SK-N-SH (cell line): ENCODE results near the gene MYOZ2. TPM values are rescaled to one million over a fixed set of nuclear protein-coding genes. Genes with fewer than 3 reads are reported as not detected.

Source experiments
- CTCF ChIA-PET: fragments of 300-600, 350-600 bp; formaldehyde crosslinking; extraction: SDS; loops from one replicate; lab custom pipeline; 2021; lab: Yijun Ruan, JAX
- POLR2A ChIA-PET: fragments of 350-600 bp; sonication (Branson Sonifier 250); formaldehyde crosslinking; extraction: SDS; loops from one replicate; lab custom pipeline; 2020; ENCODE audit warnings: antibody characterized with exemption, inconsistent platforms; lab: Yijun Ruan, JAX
- DNase-seq: peaks from one replicate; pipeline ENCODE4 v3.0.0; 2012
- H2AFZ ChIP-seq: fragments of 200-600 bp; sonication (generic); 2 replicates; pipeline ENCODE4 v1.8.1; 2016; ENCODE audit warnings: antibody characterized with exemption, mild to moderate bottlenecking, low read depth
- H3F3A ChIP-seq: fragments of 200-600 bp; sonication (generic); replicated peaks from 2 replicates; pipeline ENCODE3; 2016; ENCODE audit warnings: antibody characterized with exemption, mild to moderate bottlenecking; ENCODE audit not compliant: insufficient read depth
- H3K27ac ChIP-seq, 2 experiments: fragments of 200-500 bp in 1 of 2; fragments of 200-600 bp in 1 of 2; sonication (Bioruptor generic) in 1 of 2; sonication (generic), shearing (Covaris generic) in 1 of 2; 2 replicates each; pipeline versions ENCODE4 v1.5.1 to v1.6.1; 2014 to 2016; ENCODE audit warnings: low read depth in 2 of 2, inconsistent platforms in 1 of 2, low read length in 1 of 2, mild to moderate bottlenecking in 1 of 2, mixed read lengths in 1 of 2
- H3K27me3 ChIP-seq: fragments of 200-600 bp; sonication (generic), shearing (Covaris generic); 2 replicates; pipeline ENCODE4 v1.6.1; 2016; ENCODE audit warnings: mixed run types; ENCODE audit not compliant: insufficient read depth
- H3K36me3 ChIP-seq, 2 experiments: fragments of 200-500 bp in 1 of 2; fragments of 200-600 bp in 1 of 2; sonication (Bioruptor generic) in 1 of 2; sonication (generic) in 1 of 2; replicated peaks in 1 of 2; 2 replicates each; pipeline versions ENCODE3 to v1.5.1; 2014 to 2016; ENCODE audit warnings: low read length in 1 of 2, mild to moderate bottlenecking in 1 of 2; ENCODE audit not compliant: insufficient read depth in 2 of 2, control insufficient read depth in 1 of 2
- H3K4me1 ChIP-seq, 2 experiments: fragments of 200-500 bp in 1 of 2; fragments of 200-600 bp in 1 of 2; sonication (Bioruptor generic) in 1 of 2; sonication (generic), shearing (Covaris generic) in 1 of 2; 2 replicates each; pipeline versions ENCODE4 v1.5.1 to v1.6.1; 2014 to 2016; ENCODE audit warnings: low read depth in 1 of 2, low read length in 1 of 2, mixed run types in 1 of 2; ENCODE audit not compliant: insufficient read depth in 2 of 2, control insufficient read depth in 1 of 2
- H3K4me2 ChIP-seq: fragments of 200-600 bp; sonication (generic), shearing (Covaris generic); 2 replicates; pipeline ENCODE4 v1.6.1; 2017; ENCODE audit warnings: mixed run types
- H3K4me3 ChIP-seq, 2 experiments: fragments of 200-500 bp in 1 of 2; fragments of 200-600 bp in 1 of 2; sonication (Bioruptor generic) in 1 of 2; sonication (generic), shearing (Covaris generic) in 1 of 2; 2 replicates each; pipeline versions ENCODE4 v1.5.1 to v1.8.1; 2014 to 2016; ENCODE audit warnings: low read depth in 2 of 2, inconsistent platforms in 1 of 2, low read length in 1 of 2, mild to moderate bottlenecking in 1 of 2, mixed read lengths in 1 of 2, moderate library complexity in 1 of 2
- H3K79me2 ChIP-seq: fragments of 200-600 bp; sonication (generic); 2 replicates; pipeline ENCODE4 v1.8.1; 2017; ENCODE audit warnings: mild to moderate bottlenecking; ENCODE audit not compliant: insufficient read depth
- H3K9ac ChIP-seq: fragments of 200-600 bp; sonication (generic); 2 replicates; pipeline ENCODE4 v1.6.1; 2017; ENCODE audit warnings: mixed run types
- H3K9me2 ChIP-seq: fragments of 200-600 bp; sonication (generic); 2 replicates; pipeline ENCODE4 v1.6.1; 2017; ENCODE audit warnings: mixed run types
- H3K9me3 ChIP-seq: fragments of 200-600 bp; sonication (generic); 2 replicates; pipeline ENCODE4 v1.6.1; 2017; ENCODE audit warnings: mixed run types, mild to moderate bottlenecking, moderate library complexity
- H4K20me1 ChIP-seq: fragments of 200-600 bp; sonication (generic); 2 replicates; pipeline ENCODE4 v1.6.1; 2017; ENCODE audit warnings: mild to moderate bottlenecking, mixed run types; ENCODE audit not compliant: insufficient read depth
- CHD2 ChIP-seq: fragments of 150-350 bp; IDR thresholded peaks from 2 replicates; pipeline ENCODE4 v1.6.1; 2018; ENCODE audit warnings: low read length; ENCODE audit not compliant: partially characterized antibody
- FOXJ3 ChIP-seq: sonication (generic); formaldehyde crosslinking; IDR thresholded peaks from 2 replicates; pipeline ENCODE4 v1.5.1; 2020; ENCODE audit warnings: mild to moderate bottlenecking, missing genetic modification reagents
- FOXM1 ChIP-seq: IDR thresholded peaks from 2 replicates; pipeline ENCODE4 v1.4.0; 2012; ENCODE audit warnings: low read depth, mild to moderate bottlenecking
- IRF3 ChIP-seq: fragments of 150-350 bp; IDR thresholded peaks from 2 replicates; pipeline ENCODE4 v1.6.1; 2016; ENCODE audit warnings: mild to moderate bottlenecking, low read depth, low read length
- JUND ChIP-seq: IDR thresholded peaks from 2 replicates; pipeline ENCODE4 v1.4.0; 2012
- MAX ChIP-seq: IDR thresholded peaks from 2 replicates; pipeline ENCODE4 v1.4.0; 2012; ENCODE audit warnings: low read depth
- MEF2A ChIP-seq: IDR thresholded peaks from 2 replicates; pipeline ENCODE4 v1.4.0; 2012; ENCODE audit warnings: low read depth, borderline replicate concordance
- NRF1 ChIP-seq: IDR thresholded peaks from 2 replicates; pipeline ENCODE4 v1.6.1; 2012; ENCODE audit warnings: low read depth, mild to moderate bottlenecking, low read length
- PBX3 ChIP-seq: IDR thresholded peaks from 2 replicates; pipeline ENCODE4; 2012
- POLR2AphosphoS5 ChIP-seq: IDR thresholded peaks from 2 replicates; pipeline ENCODE4 v1.6.1; 2012; ENCODE audit warnings: low read depth, low read length
- RAD21 ChIP-seq: IDR thresholded peaks from 2 replicates; pipeline ENCODE4 v1.6.1; 2012; ENCODE audit warnings: mild to moderate bottlenecking, low read length
- RCOR1 ChIP-seq: fragments of 150-350 bp; IDR thresholded peaks from 2 replicates; pipeline ENCODE4 v1.6.1; 2017; ENCODE audit warnings: antibody characterized with exemption, low read length
- RFX5 ChIP-seq: IDR thresholded peaks from 2 replicates; pipeline ENCODE4 v1.6.1; 2012; ENCODE audit warnings: mild to moderate bottlenecking, improper control_type of control experiment, low read length
- RXRA ChIP-seq: IDR thresholded peaks from 2 replicates; pipeline ENCODE4 v1.4.0; 2012; ENCODE audit warnings: low read depth, mild to moderate bottlenecking, borderline replicate concordance
- SIN3A ChIP-seq: IDR thresholded peaks from 2 replicates; pipeline ENCODE4 v1.6.1; 2012; ENCODE audit warnings: low read depth, mild to moderate bottlenecking, low read length, moderate library complexity, borderline replicate concordance
- SMC3 ChIP-seq: IDR thresholded peaks from 2 replicates; pipeline ENCODE4 v1.6.1; 2012; ENCODE audit warnings: low read depth, low read length, improper control_type of control experiment
- TEAD4 ChIP-seq: IDR thresholded peaks from 2 replicates; pipeline ENCODE4 v1.4.0; 2012; ENCODE audit warnings: mild to moderate bottlenecking, borderline replicate concordance; ENCODE audit not compliant: insufficient read depth
- USF1 ChIP-seq: IDR thresholded peaks from 2 replicates; pipeline ENCODE4 v1.4.0; 2012; ENCODE audit warnings: low read depth, borderline replicate concordance
- ZBTB33 ChIP-seq: IDR thresholded peaks from 2 replicates; pipeline ENCODE4 v1.4.0; 2012; ENCODE audit warnings: low read depth, borderline replicate concordance
- WGBS: methylation state at CpG from one replicate; pipeline ENCODE4 v1.1.6; 2017; ENCODE audit warnings: low lambda C conversion rate; 5-methylcytosine and 5-hydroxymethylcytosine counted together
- polyA plus RNA-seq, 3 experiments: library from polyadenylated mRNA; depleted of rRNA; stranded (reverse); fragments of >200 nt; gene quantifications; 2 replicates each; pipeline ENCODE4 v1.2.3, GENCODE V29; 2012
- TF ChIP-seq, protein P1 (sequence below): fragments of 200-600 bp; sonication (generic); IDR thresholded peaks from 2 replicates; pipeline ENCODE4 v1.6.1; 2017; ENCODE audit warnings: antibody characterized with exemption, mild to moderate bottlenecking, moderate library complexity

MYOZ2 gene
- polyA plus RNA-seq, 1 of the 3 experiments (the other 2 are of a cell fraction) = 0.26 TPM

DNA sequence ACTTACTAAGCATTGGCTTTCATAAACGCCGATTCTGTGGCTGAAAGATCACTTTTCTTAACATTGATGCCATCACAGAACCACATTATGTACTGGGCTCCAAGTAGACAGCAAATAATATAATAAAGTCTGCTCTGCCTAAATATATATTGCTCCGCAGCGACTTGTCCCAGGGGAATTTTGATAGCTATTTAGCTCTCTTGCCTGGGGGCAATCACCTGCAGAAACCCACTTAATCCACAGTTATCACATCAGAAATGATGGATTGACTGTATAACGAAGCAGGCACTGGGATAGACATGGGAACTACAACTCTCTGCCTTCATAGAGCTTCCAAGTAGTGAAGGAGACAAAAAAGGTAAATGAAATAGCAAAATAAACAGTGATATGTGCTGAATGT is 48.0 kb upstream of the MYOZ2 start (continued):
- TF ChIP-seq PBX3 = no peak
- TF ChIP-seq, all 33 proteins: peak for 0

DNA sequence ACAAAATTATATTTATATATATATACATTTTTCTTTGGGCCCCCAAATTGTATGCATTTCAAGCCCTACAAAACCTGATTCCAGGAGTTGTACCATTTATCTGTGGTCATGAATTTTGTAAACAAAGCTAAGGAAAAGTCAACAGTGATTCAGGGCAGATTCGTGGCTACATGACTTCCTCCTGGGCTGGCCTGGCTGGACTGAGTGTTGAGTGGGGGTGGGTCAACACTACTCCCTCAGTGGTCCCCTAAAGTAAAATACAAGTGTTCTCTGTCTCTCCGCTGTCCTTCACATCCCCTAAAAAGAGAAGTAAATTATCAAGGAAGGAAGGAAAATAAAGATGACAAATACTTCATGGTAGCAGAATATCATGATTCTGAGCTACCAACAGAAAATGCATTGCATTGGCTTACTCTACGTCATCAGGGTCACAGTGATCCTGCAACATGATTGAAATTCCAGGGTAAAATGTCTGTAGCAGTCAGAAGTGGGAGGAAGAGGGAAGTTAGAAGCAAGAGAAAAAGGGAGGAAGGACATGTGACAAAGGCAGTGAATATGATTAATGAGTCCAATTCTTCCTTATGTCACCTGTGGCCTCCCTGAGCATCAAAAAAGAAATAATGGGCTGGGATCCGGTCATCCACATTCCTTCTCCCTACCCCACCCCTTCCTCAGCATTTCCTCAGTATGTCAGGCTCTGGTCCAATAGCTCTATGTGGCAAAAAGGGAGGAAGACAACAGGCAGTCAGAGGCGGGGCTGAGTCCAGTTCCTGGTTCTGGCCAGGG is 42.4 kb upstream of the MYOZ2 start:
- POLR2A ChIA-PET = no interaction called here
- Histone ChIP-seq H2AFZ (no peak overlapping the region), H3F3A (no peaks in the 10 kb centered on the region), H3K27ac (no peak overlapping the region), H3K79me2 (no peaks in the 10 kb centered on the region), H3K4me2 (no peak overlapping the region), H3K36me3 (no peaks in the 10 kb centered on the region), H3K9me2 (no peaks in the 10 kb centered on the region), H3K9me3 (no peaks in the 10 kb centered on the region), H3K27me3 (no peaks in the 10 kb centered on the region)
- WGBS = 80% methylated on average over 5 of the region's 5 CpGs
- DNase-seq = no peak
- TF ChIP-seq USF1 (no peak), SIN3A (no peak), CHD2 (no peak), NRF1 (no peak), MEF2A (no peak), SMC3 (no peak), RCOR1 (no peak), RXRA (no peak), PBX3 (no peak), RAD21 (no peak), FOXJ3 (CRISPR knock-in tag) (no peak), IRF3 (no peak), RFX5 (no peak), MAX (no peak), JUND (no peak), FOXM1 (no peak), POLR2AphosphoS5 (no peak), TEAD4 (no peak), ZBTB33 (no peak)
- TF ChIP-seq, protein P1, sequence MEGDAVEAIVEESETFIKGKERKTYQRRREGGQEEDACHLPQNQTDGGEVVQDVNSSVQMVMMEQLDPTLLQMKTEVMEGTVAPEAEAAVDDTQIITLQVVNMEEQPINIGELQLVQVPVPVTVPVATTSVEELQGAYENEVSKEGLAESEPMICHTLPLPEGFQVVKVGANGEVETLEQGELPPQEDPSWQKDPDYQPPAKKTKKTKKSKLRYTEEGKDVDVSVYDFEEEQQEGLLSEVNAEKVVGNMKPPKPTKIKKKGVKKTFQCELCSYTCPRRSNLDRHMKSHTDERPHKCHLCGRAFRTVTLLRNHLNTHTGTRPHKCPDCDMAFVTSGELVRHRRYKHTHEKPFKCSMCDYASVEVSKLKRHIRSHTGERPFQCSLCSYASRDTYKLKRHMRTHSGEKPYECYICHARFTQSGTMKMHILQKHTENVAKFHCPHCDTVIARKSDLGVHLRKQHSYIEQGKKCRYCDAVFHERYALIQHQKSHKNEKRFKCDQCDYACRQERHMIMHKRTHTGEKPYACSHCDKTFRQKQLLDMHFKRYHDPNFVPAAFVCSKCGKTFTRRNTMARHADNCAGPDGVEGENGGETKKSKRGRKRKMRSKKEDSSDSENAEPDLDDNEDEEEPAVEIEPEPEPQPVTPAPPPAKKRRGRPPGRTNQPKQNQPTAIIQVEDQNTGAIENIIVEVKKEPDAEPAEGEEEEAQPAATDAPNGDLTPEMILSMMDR = no peak
- TF ChIP-seq, all 33 proteins: peak for 0
- H4K20me1 ChIP-seq = no peaks in the 10 kb centered on the region
- 0 out of 4 replicates have a peak, but pooled peaks cover 0 to 4% of the 10 kb centered on the region in 2 experiments for H3K4me1 ChIP-seq
- CTCF ChIA-PET = interaction anchor here (0.8 kb wide), 1 partner anchor 10 kb away, joined by 4 read pairs; no protein-coding TSS in a partner anchor
- no peak overlapping the region for H3K4me3 ChIP-seq
- H3K9ac ChIP-seq = no peak overlapping the region
